CD14-positive monocyte (primary cell): ENCODE data around the gene NTNG2. TPM values are rescaled to one million over a fixed set of nuclear protein-coding genes. Genes with fewer than 3 reads are reported as not detected.

ENCODE experiments used
- DNase-seq, 3 donors: peaks; one replicate each; pipeline ENCODE4 v3.0.0-alpha.2; 2011 to 2022
- H2AFZ ChIP-seq: 2 replicates; pipeline ENCODE4 v1.6.0; 2012; ENCODE audit warnings: mild to moderate bottlenecking, low read depth, low read length, inconsistent platforms; ENCODE audit not compliant: insufficient read depth, poor library complexity, severe bottlenecking
- H3K27ac ChIP-seq, 2 donors: 1 replicate in 1 of 2; 2 replicates in 1 of 2; pipeline ENCODE4 v1.5.1; 2012 to 2013; ENCODE audit warnings: low read length in 2 of 2, control low read depth in 1 of 2, inconsistent platforms in 1 of 2, low read depth in 1 of 2, mild to moderate bottlenecking in 1 of 2
- H3K27me3 ChIP-seq, 2 donors: one replicate each; pipeline versions ENCODE4 v1.6.0 to v1.6.1; 2011 to 2013; ENCODE audit warnings: low read length in 2 of 2; ENCODE audit not compliant: control insufficient read depth in 2 of 2, insufficient read depth in 2 of 2
- H3K36me3 ChIP-seq, 2 donors: replicated peaks in 1 of 2; 1 replicate in 1 of 2; 2 replicates in 1 of 2; pipeline versions ENCODE4 v1.5.1 to v1.6.1; 2012 to 2013; ENCODE audit warnings: low read length in 2 of 2, control low read depth in 1 of 2, inconsistent platforms in 1 of 2, mild to moderate bottlenecking in 1 of 2; ENCODE audit not compliant: insufficient read depth in 2 of 2, control insufficient read depth in 1 of 2
- H3K4me1 ChIP-seq, 2 donors: 1 replicate in 1 of 2; 2 replicates in 1 of 2; pipeline versions ENCODE4 v1.5.1 to v1.6.1; 2012 to 2013; ENCODE audit warnings: low read length in 2 of 2, control low read depth in 1 of 2, inconsistent platforms in 1 of 2, mild to moderate bottlenecking in 1 of 2, moderate library complexity in 1 of 2; ENCODE audit not compliant: insufficient read depth in 2 of 2, control insufficient read depth in 1 of 2
- H3K4me2 ChIP-seq: replicated peaks from 2 replicates; pipeline ENCODE3; 2012; ENCODE audit warnings: low read length, moderate library complexity, mild to moderate bottlenecking; ENCODE audit not compliant: poor library complexity, severe bottlenecking; ENCODE audit errors: extremely low read depth
- H3K4me3 ChIP-seq, 3 experiments: fragments of 200-600 bp in 1 of 3; sonication (generic) in 1 of 3; replicated peaks in 1 of 3; 1 replicate in 2 of 3; 2 replicates in 1 of 3; pipeline ENCODE4 v1.5.1; 2011 to 2013; ENCODE audit warnings: low read length in 3 of 3, mild to moderate bottlenecking in 3 of 3, control low read depth in 2 of 3, low read depth in 2 of 3, inconsistent platforms in 1 of 3, moderate library complexity in 1 of 3
- H3K79me2 ChIP-seq: 2 replicates; pipeline ENCODE4 v1.6.0; 2012; ENCODE audit warnings: mild to moderate bottlenecking, control low read depth, inconsistent platforms, low read length, moderate library complexity; ENCODE audit not compliant: insufficient read depth
- H3K9ac ChIP-seq: 2 replicates; pipeline ENCODE4 v1.6.0; 2017; ENCODE audit warnings: low read length, mild to moderate bottlenecking; ENCODE audit not compliant: insufficient read depth, poor library complexity, severe bottlenecking
- H3K9me3 ChIP-seq, 2 donors: replicated peaks in 1 of 2; 1 replicate in 1 of 2; 2 replicates in 1 of 2; pipeline versions ENCODE4 v1.5.1 to v1.6.1; 2012 to 2013; ENCODE audit warnings: low read length in 2 of 2, control low read depth in 1 of 2; ENCODE audit not compliant: control insufficient read depth in 1 of 2, insufficient read depth in 1 of 2
- H4K20me1 ChIP-seq: 2 replicates; pipeline ENCODE4 v1.6.0; 2012; ENCODE audit warnings: mild to moderate bottlenecking, low read length, control low read depth, moderate library complexity; ENCODE audit not compliant: insufficient read depth
- H3K27ac Mint-ChIP-seq, 7 donors: one replicate each; pipeline ENCODE4 v1.8.0; 2020; ENCODE audit warnings: mild to moderate bottlenecking in 7 of 7, mixed read lengths in 7 of 7, moderate library complexity in 6 of 7, inconsistent platforms in 2 of 7
- H3K27me3 Mint-ChIP-seq, 3 donors: one replicate each; pipeline ENCODE4 v1.8.0; 2021 to 2022; ENCODE audit warnings: low read depth in 3 of 3, mild to moderate bottlenecking in 3 of 3, mixed read lengths in 3 of 3, moderate library complexity in 3 of 3, inconsistent platforms in 1 of 3
- H3K36me3 Mint-ChIP-seq, 2 donors: one replicate each; pipeline ENCODE4 v1.8.0; 2020; ENCODE audit warnings: mixed read lengths in 2 of 2, inconsistent platforms in 1 of 2, mild to moderate bottlenecking in 1 of 2
- H3K4me1 Mint-ChIP-seq: one replicate; pipeline ENCODE4 v1.8.0; 2020; ENCODE audit warnings: mild to moderate bottlenecking, mixed read lengths
- H3K4me3 Mint-ChIP-seq, 2 donors: one replicate each; pipeline ENCODE4 v1.8.0; 2020; ENCODE audit warnings: mild to moderate bottlenecking in 2 of 2, mixed read lengths in 2 of 2, moderate library complexity in 1 of 2
- H3K9me3 Mint-ChIP-seq, 7 donors: one replicate each; pipeline ENCODE4 v1.8.0; 2020 to 2022; ENCODE audit warnings: mixed read lengths in 7 of 7, mild to moderate bottlenecking in 6 of 7, moderate library complexity in 6 of 7, inconsistent platforms in 2 of 7
- WGBS: methylation state at CpG from one replicate; pipeline ENCODE4 v1.1.5; 2013; ENCODE audit warnings: missing lambda C conversion rate; ENCODE audit not compliant: insufficient coverage; 5-methylcytosine and 5-hydroxymethylcytosine counted together
- intact Hi-C, 2 donors: fragments of 100-400 bp; cut with micrococcal nuclease; formaldehyde crosslinking; loops; one replicate each; pipeline versions ENCODE4 v1.15.0 to v1.15.1; 2023
- polyA plus RNA-seq, 3 donors: library from polyadenylated mRNA; depleted of rRNA in 1 of 3; unstranded in 2 of 3; stranded (reverse) in 1 of 3; fragments of 300-500 nt in 2 of 3; fragments of >200 nt in 1 of 3; fragmentation: Illumina TruSeq in 2 of 3; gene quantifications; 1 replicate in 2 of 3; 2 replicates in 1 of 3; pipeline ENCODE4 v1.2.3, GENCODE V29; 2012 to 2021
- TF ChIP-seq, protein P1 (sequence below): fragments of 200-600 bp; IDR thresholded peaks from one replicate; pipeline ENCODE4 v1.8.0; 2022; ENCODE audit warnings: antibody characterized with exemption, mild to moderate bottlenecking

NTNG2 gene
- polyA plus RNA-seq, 3 donors, result 2.1 to 10.0 (median 5.0) TPM

DNA sequence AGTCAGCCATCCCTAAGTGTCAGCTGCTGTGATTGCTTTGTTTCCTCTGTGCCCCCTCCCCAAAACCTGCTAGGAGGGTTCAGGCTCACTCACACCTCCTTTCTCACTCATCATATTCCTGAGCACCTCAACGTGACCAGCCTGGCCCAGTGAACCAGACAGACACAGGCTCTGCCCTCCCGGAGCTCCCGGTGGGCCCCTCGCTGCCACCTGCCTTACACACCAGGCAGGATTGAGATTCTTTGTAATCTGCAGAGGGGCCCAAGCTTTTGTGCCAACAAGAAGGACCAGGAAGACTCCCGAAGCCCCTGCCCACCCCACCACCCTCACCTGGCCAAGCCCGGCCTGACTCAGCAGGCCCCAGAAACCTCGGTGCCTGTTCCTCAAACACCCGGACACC lies 87.8 kb downstream of the NTNG2 start:
- Mint-ChIP-seq H3K4me1 (peaks cover 2% of the 10 kb centered on the region), H3K36me3 (no peaks in the 10 kb centered on the region), H3K9me3 (peaks cover 3 to 15% (median 9%) of the 10 kb centered on the region in 7 donors), H3K27me3 (peaks cover 19 to 40% (median 31%) of the 10 kb centered on the region in 3 donors), H3K4me3 (no peak overlapping the region), H3K27ac (no peak overlapping the region)
- Histone ChIP-seq H3K79me2 (no peaks in the 10 kb centered on the region), H3K36me3 (no peaks in the 10 kb centered on the region), H3K9ac (no peak overlapping the region), H3K4me3 (no peak overlapping the region), H4K20me1 (no peaks in the 10 kb centered on the region), H3K4me1 (no peaks in the 10 kb centered on the region), H3K27me3 (peaks cover 2 to 20% of the 10 kb centered on the region in 2 donors), H3K27ac (no peak overlapping the region), H3K4me2 (no peak overlapping the region), H2AFZ (no peak overlapping the region), H3K9me3 (no peaks in the 10 kb centered on the region)
- TF ChIP-seq, protein P1, sequence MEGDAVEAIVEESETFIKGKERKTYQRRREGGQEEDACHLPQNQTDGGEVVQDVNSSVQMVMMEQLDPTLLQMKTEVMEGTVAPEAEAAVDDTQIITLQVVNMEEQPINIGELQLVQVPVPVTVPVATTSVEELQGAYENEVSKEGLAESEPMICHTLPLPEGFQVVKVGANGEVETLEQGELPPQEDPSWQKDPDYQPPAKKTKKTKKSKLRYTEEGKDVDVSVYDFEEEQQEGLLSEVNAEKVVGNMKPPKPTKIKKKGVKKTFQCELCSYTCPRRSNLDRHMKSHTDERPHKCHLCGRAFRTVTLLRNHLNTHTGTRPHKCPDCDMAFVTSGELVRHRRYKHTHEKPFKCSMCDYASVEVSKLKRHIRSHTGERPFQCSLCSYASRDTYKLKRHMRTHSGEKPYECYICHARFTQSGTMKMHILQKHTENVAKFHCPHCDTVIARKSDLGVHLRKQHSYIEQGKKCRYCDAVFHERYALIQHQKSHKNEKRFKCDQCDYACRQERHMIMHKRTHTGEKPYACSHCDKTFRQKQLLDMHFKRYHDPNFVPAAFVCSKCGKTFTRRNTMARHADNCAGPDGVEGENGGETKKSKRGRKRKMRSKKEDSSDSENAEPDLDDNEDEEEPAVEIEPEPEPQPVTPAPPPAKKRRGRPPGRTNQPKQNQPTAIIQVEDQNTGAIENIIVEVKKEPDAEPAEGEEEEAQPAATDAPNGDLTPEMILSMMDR, result no peak
- intact Hi-C loops, result loop anchor here in 1 of 2 donors (5.0 to 10.0 kb wide), 2 partner anchors 175 to 487 kb away; partner anchors contain the start of gene MED27
- 100% methylated on average over 4 of the region's 8 CpGs for whole genome bisulfite sequencing
- no peak for DNase-seq

GRCh38 chr9:132250324-132251262 lies 88.7 kb downstream of the NTNG2 start:
- no peak overlapping the region for H3K4me3 Mint-ChIP-seq
- H3K27me3 Mint-ChIP-seq, result peaks cover 17 to 33% (median 31%) of the 10 kb centered on the region in 3 donors
- WGBS, result 94% methylated on average over 19 of the region's 20 CpGs
- H3K27ac ChIP-seq, result no peak overlapping the region
- peaks cover 2% of the 10 kb centered on the region for H3K4me1 Mint-ChIP-seq
- H3K27me3 ChIP-seq, result peaks cover under 1 to 13% of the 10 kb centered on the region in 2 donors
- TF ChIP-seq, protein P1, result no peak
- no peaks in the 10 kb centered on the region for H3K36me3 ChIP-seq
- H3K36me3 Mint-ChIP-seq, result no peaks in the 10 kb centered on the region
- no peaks in the 10 kb centered on the region for H4K20me1 ChIP-seq
- no peak overlapping the region for H3K9ac ChIP-seq
- H2AFZ ChIP-seq, result no peak overlapping the region
- no peak overlapping the region for H3K27ac Mint-ChIP-seq
- no peaks in the 10 kb centered on the region for H3K4me1 ChIP-seq
- no peak overlapping the region for H3K4me3 ChIP-seq
- DNase-seq, result no peak
- no peaks in the 10 kb centered on the region for H3K79me2 ChIP-seq
- peaks cover 3 to 15% (median 9%) of the 10 kb centered on the region in 7 donors for H3K9me3 Mint-ChIP-seq
- intact Hi-C loops, result loop anchor here in 1 of 2 donors (5.0 kb wide), 1 partner anchor 488 kb away; no protein-coding TSS in a partner anchor
- no peak overlapping the region for H3K4me2 ChIP-seq
- no peaks in the 10 kb centered on the region for H3K9me3 ChIP-seq
